Measurements from ENCODE around the gene FUCA2. TPM values are rescaled to one million over a fixed set of nuclear protein-coding genes. Genes with fewer than 3 reads are reported as not detected.

Gene FUCA2
- total RNA-seq, 1 experiment from 2014 or later = 48.5 TPM

DNA sequence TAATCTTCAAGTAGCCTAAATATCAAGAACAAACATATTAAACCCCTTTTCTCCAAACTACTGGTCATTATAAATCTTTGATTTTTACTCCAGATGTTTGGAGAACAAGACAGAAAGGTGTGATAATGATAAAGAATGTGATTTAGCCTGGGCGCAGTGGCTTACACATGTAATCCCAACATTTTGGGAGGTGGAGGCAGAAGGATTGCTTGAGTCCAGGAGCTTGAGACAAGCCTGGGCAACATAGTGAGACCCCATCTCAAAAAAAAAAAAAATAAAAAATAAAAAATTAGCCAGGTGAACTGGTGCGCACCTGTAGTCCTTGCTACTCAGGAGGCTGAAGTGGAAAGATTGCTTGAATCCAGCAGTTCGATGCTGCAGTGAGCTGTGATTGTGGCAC lies 35.1 kb upstream of the FUCA2 start (continued):
- TF ChIP-seq FOXP4 (CRISPR knock-in tag; IDR thresholded peaks at IDR 0.05) (no peak), IRF1 (CRISPR knock-in tag; IDR thresholded peaks at IDR 0.05) (no peak), NR2C2 (CRISPR knock-in tag; IDR thresholded peaks at IDR 0.05) (no peak), USF1 (CRISPR knock-in tag; IDR thresholded peaks at IDR 0.05) (no peak), JAZF1 (CRISPR knock-in tag; IDR thresholded peaks at IDR 0.05) (no peak)

DNA sequence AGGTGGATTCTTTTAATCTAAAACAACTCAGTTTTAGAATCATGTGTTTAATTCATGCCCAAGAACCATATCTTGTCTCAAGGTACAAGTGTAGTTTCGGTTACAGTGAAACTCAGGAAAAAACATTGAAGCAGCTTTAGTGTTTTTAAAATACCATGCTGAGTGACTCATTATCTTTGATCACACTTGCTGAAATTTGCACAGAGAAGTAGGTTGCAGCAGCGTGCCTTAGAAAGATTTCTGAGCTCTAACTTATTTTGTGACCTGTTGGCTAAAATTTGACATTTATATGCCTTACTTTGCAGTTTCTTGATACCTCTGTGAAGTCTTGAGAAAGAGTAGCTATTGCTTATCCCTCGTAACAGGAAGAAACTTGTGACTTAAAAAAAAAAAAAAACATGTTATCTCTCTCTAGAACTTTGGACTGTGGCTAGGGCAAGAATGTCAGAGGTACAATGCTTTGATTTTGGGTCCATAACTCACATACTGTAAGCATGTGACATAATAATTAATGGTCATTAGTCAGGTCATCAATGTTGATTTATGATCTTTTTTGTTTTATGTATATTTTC lies 34.5 kb upstream of the FUCA2 start:
- ChIA-PET CTCF (interaction anchor here (0.9 kb wide), 1 partner anchor 33 kb away, joined by 4 read pairs; no protein-coding TSS in a partner anchor), POLR2A (no interaction called here)
- Mint-ChIP-seq H3K4me1 (peaks cover 4% of the 10 kb centered on the region; the same call in 1 of the 2 replicates), H3K4me3 (no peak overlapping the region), H3K27ac (no peak overlapping the region), H3K27me3 (ENCODE audit: low read depth) (no peaks in the 10 kb centered on the region; the same call in 1 of the 2 replicates), H3K9me3 (no peaks in the 10 kb centered on the region), H3K36me3 (no peaks in the 10 kb centered on the region)
- ATAC-seq (no peak), DNase-seq (ENCODE audit: low spot score) (no peak)
- TF ChIP-seq, protein P1, sequence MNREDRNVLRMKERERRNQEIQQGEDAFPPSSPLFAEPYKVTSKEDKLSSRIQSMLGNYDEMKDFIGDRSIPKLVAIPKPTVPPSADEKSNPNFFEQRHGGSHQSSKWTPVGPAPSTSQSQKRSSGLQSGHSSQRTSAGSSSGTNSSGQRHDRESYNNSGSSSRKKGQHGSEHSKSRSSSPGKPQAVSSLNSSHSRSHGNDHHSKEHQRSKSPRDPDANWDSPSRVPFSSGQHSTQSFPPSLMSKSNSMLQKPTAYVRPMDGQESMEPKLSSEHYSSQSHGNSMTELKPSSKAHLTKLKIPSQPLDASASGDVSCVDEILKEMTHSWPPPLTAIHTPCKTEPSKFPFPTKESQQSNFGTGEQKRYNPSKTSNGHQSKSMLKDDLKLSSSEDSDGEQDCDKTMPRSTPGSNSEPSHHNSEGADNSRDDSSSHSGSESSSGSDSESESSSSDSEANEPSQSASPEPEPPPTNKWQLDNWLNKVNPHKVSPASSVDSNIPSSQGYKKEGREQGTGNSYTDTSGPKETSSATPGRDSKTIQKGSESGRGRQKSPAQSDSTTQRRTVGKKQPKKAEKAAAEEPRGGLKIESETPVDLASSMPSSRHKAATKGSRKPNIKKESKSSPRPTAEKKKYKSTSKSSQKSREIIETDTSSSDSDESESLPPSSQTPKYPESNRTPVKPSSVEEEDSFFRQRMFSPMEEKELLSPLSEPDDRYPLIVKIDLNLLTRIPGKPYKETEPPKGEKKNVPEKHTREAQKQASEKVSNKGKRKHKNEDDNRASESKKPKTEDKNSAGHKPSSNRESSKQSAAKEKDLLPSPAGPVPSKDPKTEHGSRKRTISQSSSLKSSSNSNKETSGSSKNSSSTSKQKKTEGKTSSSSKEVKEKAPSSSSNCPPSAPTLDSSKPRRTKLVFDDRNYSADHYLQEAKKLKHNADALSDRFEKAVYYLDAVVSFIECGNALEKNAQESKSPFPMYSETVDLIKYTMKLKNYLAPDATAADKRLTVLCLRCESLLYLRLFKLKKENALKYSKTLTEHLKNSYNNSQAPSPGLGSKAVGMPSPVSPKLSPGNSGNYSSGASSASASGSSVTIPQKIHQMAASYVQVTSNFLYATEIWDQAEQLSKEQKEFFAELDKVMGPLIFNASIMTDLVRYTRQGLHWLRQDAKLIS (CRISPR knock-in tag; IDR thresholded peaks at IDR 0.05; ENCODE audit: borderline replicate concordance) = no peak
- TF ChIP-seq ARID4B (CRISPR knock-in tag; IDR thresholded peaks at IDR 0.05; ENCODE audit: borderline replicate concordance) = no peak
- TF ChIP-seq CTCF (IDR thresholded peaks at IDR 0.05) = no peak
- TF ChIP-seq, protein P2, sequence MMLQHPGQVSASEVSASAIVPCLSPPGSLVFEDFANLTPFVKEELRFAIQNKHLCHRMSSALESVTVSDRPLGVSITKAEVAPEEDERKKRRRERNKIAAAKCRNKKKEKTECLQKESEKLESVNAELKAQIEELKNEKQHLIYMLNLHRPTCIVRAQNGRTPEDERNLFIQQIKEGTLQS (CRISPR knock-in tag; conservative IDR thresholded peaks at IDR 0.05) = no peak
- TF ChIP-seq TCF7 (CRISPR knock-in tag; IDR thresholded peaks at IDR 0.05; ENCODE audit: low read depth) = no peak
- no peak for TF ChIP-seq MYBL2 (CRISPR knock-in tag; IDR thresholded peaks at IDR 0.05)
- TF ChIP-seq NR3C1 (CRISPR knock-in tag; conservative IDR thresholded peaks at IDR 0.05; ENCODE audit: low read depth) = no peak
- TF ChIP-seq, protein P3, sequence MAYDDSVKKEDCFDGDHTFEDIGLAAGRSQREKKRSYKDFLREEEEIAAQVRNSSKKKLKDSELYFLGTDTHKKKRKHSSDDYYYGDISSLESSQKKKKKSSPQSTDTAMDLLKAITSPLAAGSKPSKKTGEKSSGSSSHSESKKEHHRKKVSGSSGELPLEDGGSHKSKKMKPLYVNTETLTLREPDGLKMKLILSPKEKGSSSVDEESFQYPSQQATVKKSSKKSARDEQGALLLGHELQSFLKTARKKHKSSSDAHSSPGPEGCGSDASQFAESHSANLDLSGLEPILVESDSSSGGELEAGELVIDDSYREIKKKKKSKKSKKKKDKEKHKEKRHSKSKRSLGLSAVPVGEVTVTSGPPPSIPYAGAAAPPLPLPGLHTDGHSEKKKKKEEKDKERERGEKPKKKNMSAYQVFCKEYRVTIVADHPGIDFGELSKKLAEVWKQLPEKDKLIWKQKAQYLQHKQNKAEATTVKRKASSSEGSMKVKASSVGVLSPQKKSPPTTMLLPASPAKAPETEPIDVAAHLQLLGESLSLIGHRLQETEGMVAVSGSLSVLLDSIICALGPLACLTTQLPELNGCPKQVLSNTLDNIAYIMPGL (CRISPR knock-in tag; IDR thresholded peaks at IDR 0.05) = no peak
- no peak for TF ChIP-seq MLX (CRISPR knock-in tag; IDR thresholded peaks at IDR 0.05)

Measured in WTC11 (cell line).